Gastrocnemius medialis (tissue), 4 donors: ENCODE measurements around the gene BICD1. TPM values are rescaled to one million over a fixed set of nuclear protein-coding genes. Genes with fewer than 3 reads are reported as not detected.

ENCODE experiments used
- ATAC-seq, 2 donors: fragments of 150-250 bp; one replicate each; pipeline ENCODE4 v1.9.1; 2016
- DNase-seq, 2 donors: peaks; one replicate each; pipeline ENCODE4 v3.0.0-alpha.2; 2019
- H3K27ac ChIP-seq, 4 donors: fragments of 200-600 bp; sonication (generic); 1 replicate in 1 of 4; 2 replicates in 3 of 4; pipeline ENCODE4 v1.5.1; 2016 to 2018; ENCODE audit warnings: mild to moderate bottlenecking in 2 of 4, moderate library complexity in 1 of 4
- H3K27me3 ChIP-seq, 3 donors: fragments of 200-600 bp; sonication (generic) in 2 of 3; 1 replicate in 1 of 3; 2 replicates in 2 of 3; pipeline versions ENCODE4 v1.5.1 to v1.6.0; 2016 to 2019; ENCODE audit warnings: mild to moderate bottlenecking in 1 of 3, moderate library complexity in 1 of 3
- H3K36me3 ChIP-seq, 2 donors: fragments of 200-600 bp; sonication (generic) in 1 of 2; one replicate each; pipeline ENCODE4 v1.5.1; 2017 to 2018
- H3K4me1 ChIP-seq, 2 donors: fragments of 200-600 bp; sonication (generic) in 1 of 2; one replicate each; pipeline ENCODE4 v1.5.1; 2016 to 2017; ENCODE audit warnings: mild to moderate bottlenecking in 2 of 2
- H3K4me3 ChIP-seq, 4 donors: fragments of 200-600 bp; sonication (generic) in 3 of 4; 1 replicate in 1 of 4; 2 replicates in 3 of 4; pipeline ENCODE4 v1.5.1; 2016 to 2019; ENCODE audit warnings: mild to moderate bottlenecking in 2 of 4
- H3K9me3 ChIP-seq, 3 donors: fragments of 200-600 bp; sonication (generic) in 2 of 3; 1 replicate in 1 of 3; 2 replicates in 2 of 3; pipeline ENCODE4 v1.5.1; 2016 to 2019
- CTCF ChIP-seq, 5 experiments: fragments of 450-650 bp in 3 of 5; fragments of 200-600 bp in 2 of 5; sonication (generic) in 2 of 5; IDR thresholded peaks in 4 of 5; conservative IDR thresholded peaks in 1 of 5; 1 replicate in 4 of 5; 2 replicates in 1 of 5; pipeline ENCODE4 v1.5.1; 2016 to 2019; ENCODE audit warnings: antibody characterized with exemption in 5 of 5, mild to moderate bottlenecking in 3 of 5, moderate library complexity in 3 of 5
- POLR2A ChIP-seq, 2 donors: fragments of 450-650 bp; IDR thresholded peaks; one replicate each; pipeline ENCODE4 v1.6.1; 2017; ENCODE audit warnings: antibody characterized with exemption in 2 of 2, mild to moderate bottlenecking in 2 of 2, moderate library complexity in 2 of 2
- in situ Hi-C, 4 donors: fragments of 200-750 bp; cut with MboI; loops; one replicate each; pipeline versions ENCODE4 v1.15.0 to v1.8.0; 2017; ENCODE audit warnings: low sequenced_read_pairs in 4 of 4
- intact Hi-C: fragments of 100-400 bp; cut with DNase I; formaldehyde crosslinking; loops from one replicate; pipeline ENCODE4 v1.15.1; 2023; ENCODE audit warnings: low total_unique reads
- total RNA-seq, 4 donors: library from RNA; depleted of rRNA; stranded (reverse); fragments of >200 nt; gene quantifications; one replicate each; pipeline versions ENCODE4 v1.1.0 to v1.2.3, GENCODE V29; 2016

The BICD1 gene
- total RNA-seq, 4 donors from 2014 or later = 1.4 to 2.3 (median 2.0) TPM

GRCh38 chr12:32423559-32423958, 316.9 kb downstream of the BICD1 start:
- H3K9me3 ChIP-seq = no peaks in the 10 kb centered on the region
- DNase-seq (no peak), ATAC-seq (no peak)
- in situ Hi-C loops (no loop called here), intact Hi-C loops (no loop called here)
- H3K36me3 ChIP-seq = no peaks in the 10 kb centered on the region
- TF ChIP-seq CTCF (IDR thresholded peaks at IDR 0.05 in 4 of 5, conservative IDR thresholded peaks at IDR 0.05 in 1 of 5) (no peak), POLR2A (IDR thresholded peaks at IDR 0.05) (no peak)
- H3K27ac ChIP-seq = peak overlapping the region in 3 of 4 donors; percentile 14 to 35 (median 18)
- peaks cover 9 to 17% of the 10 kb centered on the region in 2 donors for H3K4me1 ChIP-seq
- no peak overlapping the region for H3K4me3 ChIP-seq
- H3K27me3 ChIP-seq = no peaks in the 10 kb centered on the region

DNA sequence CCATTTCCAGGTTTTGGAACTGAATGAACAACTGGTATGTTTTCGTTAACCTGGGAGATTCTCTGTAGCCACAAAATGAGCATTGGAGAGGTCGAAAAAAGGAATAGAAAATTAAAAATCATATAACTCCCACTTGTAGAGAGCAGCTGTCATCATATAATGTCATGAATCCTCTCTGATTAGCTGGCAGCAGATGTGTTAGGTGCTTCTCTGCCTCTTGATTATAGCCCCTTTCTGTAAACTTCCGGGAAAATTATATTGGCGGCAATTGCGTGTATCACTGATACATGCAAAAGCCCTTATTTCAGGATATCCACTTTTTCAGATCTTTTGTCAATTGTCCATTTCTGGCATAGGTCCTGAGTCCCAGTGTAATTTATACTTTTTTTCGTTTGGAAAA, 324.4 kb downstream of the BICD1 start:
- H3K4me1 ChIP-seq = no peaks in the 10 kb centered on the region
- no peak for DNase-seq
- no peaks in the 10 kb centered on the region for H3K36me3 ChIP-seq
- TF ChIP-seq POLR2A (IDR thresholded peaks at IDR 0.05) (no peak), CTCF (IDR thresholded peaks at IDR 0.05 in 4 of 5, conservative IDR thresholded peaks at IDR 0.05 in 1 of 5) (no peak)
- in situ Hi-C loops (no loop called here), intact Hi-C loops (no loop called here)
- no peaks in the 10 kb centered on the region for H3K9me3 ChIP-seq
- no peak overlapping the region for H3K4me3 ChIP-seq
- no peak overlapping the region for H3K27ac ChIP-seq
- H3K27me3 ChIP-seq = no peaks in the 10 kb centered on the region
- no peak for ATAC-seq

Other genes with a start within 250 kb of the BICD1 start
- 10 to 100 TPM; 16.0 to 31.7 (median 17.7) TPM for gene RESF1, start 147.4 kb upstream of the BICD1 start, total RNA-seq